Measurements from ENCODE around the gene DTHD1.

- TF ChIP-seq CTCF (IDR thresholded peaks at IDR 0.05 in 8 of 11, conservative IDR thresholded peaks at IDR 0.05 in 3 of 11) (no peak), POLR2AphosphoS5 (IDR thresholded peaks at IDR 0.05) (no peak), POLR2A (IDR thresholded peaks at IDR 0.05) (no peak)
These were observed 45.1 kb downstream of the DTHD1 start for GRCh38 chr4:36326476-36327029.
